Stimulated activated CD4-positive, alpha-beta T cell treated with anti-CD3 and anti-CD28 coated beads, Interleukin-4, amount 100 ng/mL, for 24 hours (primary cell): ENCODE measurements around the gene GTPBP3.

Experiments used
- DNase-seq: peaks from one replicate; pipeline ENCODE4 v3.0.0-alpha.2; 2020

The GTPBP3 gene

GRCh38 chr19:17390665-17391370 lies 53.5 kb downstream of the GTPBP3 start:
- DNase-seq = peak; percentile 93

- no peak for DNase-seq
These were observed 54.2 kb downstream of the GTPBP3 start for GRCh38 chr19:17391371-17392151.
